Measurements from ENCODE around the gene FMR1NB. TPM values are rescaled to one million over a fixed set of nuclear protein-coding genes. Genes with fewer than 3 reads are reported as not detected.
A peak's percentile ranks its signal among the peaks of the same experiment; 100 is the strongest.

Gene FMR1NB
- total and polyA plus RNA-seq, 12 donors: not detected

DNA sequence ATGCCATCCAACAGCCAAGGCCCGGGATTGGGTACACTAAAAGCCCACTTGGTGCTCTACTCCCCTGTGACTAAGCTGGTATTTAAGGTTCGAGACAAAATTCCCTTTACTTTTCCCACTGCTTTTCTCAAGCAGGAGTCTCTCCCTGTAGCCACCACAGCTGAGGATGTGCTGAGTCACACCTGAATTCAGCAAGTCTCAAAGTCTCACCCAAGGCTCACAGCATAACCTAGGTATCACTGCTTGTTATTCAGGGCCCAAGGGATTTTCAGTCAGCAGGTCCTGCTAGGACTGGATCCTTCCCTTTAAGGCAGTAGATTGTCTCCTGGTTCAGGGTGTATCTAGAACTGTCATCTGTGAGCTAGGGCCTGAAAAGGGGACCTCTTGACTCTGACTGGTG, 39.2 kb downstream of the FMR1NB start:
- DNase-seq (no peak), ATAC-seq (no peak)
- Histone ChIP-seq H3K9me3 (peaks cover 0 to 9% (median 0%) of the 10 kb centered on the region in 11 donors), H3K4me1 (no peaks in the 10 kb centered on the region), H3K27me3 (no peaks in the 10 kb centered on the region), H3K36me3 (no peaks in the 10 kb centered on the region), H3K4me3 (no peak overlapping the region), H3K27ac (no peak overlapping the region)
- intact Hi-C loops (cut with DNase I): no loop called here
- TF ChIP-seq, protein P1, sequence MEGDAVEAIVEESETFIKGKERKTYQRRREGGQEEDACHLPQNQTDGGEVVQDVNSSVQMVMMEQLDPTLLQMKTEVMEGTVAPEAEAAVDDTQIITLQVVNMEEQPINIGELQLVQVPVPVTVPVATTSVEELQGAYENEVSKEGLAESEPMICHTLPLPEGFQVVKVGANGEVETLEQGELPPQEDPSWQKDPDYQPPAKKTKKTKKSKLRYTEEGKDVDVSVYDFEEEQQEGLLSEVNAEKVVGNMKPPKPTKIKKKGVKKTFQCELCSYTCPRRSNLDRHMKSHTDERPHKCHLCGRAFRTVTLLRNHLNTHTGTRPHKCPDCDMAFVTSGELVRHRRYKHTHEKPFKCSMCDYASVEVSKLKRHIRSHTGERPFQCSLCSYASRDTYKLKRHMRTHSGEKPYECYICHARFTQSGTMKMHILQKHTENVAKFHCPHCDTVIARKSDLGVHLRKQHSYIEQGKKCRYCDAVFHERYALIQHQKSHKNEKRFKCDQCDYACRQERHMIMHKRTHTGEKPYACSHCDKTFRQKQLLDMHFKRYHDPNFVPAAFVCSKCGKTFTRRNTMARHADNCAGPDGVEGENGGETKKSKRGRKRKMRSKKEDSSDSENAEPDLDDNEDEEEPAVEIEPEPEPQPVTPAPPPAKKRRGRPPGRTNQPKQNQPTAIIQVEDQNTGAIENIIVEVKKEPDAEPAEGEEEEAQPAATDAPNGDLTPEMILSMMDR (IDR thresholded peaks at IDR 0.05): no peak
- 66 to 84% methylated on average over 2 of the region's 2 CpGs for WGBS, 2 donors

DNA sequence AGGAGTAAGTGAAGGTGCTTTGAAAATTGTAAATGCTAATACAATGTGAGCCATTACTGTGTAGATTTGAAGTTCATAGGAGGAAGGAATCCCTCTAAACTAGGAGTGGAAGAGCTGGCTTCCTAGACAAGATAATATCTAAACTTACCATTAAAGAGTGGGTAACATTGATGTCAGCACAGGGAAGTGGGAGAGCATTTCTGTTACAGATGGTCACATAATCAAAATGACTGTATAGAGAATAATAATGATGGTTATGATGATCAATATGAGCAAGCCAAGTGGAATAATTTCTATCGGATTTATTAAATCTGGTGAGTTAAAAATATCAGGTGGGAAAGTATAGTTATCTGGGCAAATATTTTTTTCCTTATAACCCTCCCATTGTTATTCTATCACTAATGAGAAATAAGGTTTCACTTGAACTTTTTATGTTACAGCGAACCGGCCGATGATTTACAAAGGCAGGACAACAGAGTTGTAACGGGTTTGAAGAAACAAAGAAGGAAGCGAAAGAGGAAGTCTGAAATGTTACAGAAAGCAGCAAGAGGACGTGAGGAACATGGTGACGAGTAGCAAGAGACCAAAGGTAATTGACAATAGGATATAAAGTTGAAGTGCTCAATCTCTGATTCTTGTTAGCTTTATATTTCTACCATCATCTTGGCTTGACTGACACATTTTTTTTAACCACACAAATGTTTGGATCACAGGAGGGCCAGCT, 43.5 kb downstream of the FMR1NB start:
- no peaks in the 10 kb centered on the region for H3K27me3 ChIP-seq
- ATAC-seq: no peak
- no peaks in the 10 kb centered on the region for H3K4me1 ChIP-seq
- WGBS, 2 donors: 76 to 80% methylated on average over 8 of the region's 8 CpGs
- no peaks in the 10 kb centered on the region for H3K36me3 ChIP-seq
- intact Hi-C loops (cut with DNase I): no loop called here
- no peak overlapping the region for H3K4me3 ChIP-seq
- H3K9me3 ChIP-seq: no peaks in the 10 kb centered on the region
- TF ChIP-seq, protein P1 (IDR thresholded peaks at IDR 0.05): no peak
- no peak overlapping the region for H3K27ac ChIP-seq
- no peak for DNase-seq

DNA sequence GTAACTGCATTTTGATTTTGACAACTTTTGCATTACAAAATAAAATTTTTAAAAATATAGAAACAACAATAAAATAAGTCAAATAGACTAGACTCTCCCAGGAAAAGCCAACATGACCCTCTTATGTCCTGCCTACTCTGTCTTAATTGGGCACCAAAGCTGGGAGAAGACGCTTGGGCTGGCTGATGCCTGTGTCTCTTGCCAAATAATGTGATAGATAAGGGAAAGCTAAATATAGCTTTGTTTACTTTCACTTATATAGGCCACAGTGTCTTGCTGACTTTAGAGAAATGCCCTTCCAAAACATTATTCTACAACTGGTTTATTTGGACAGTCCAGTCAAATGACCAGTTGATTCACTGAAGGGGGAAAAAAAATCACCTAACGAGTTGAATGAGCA, 54.2 kb downstream of the FMR1NB start:
- TF ChIP-seq, protein P1 (IDR thresholded peaks at IDR 0.05): no peak
- H3K27me3 ChIP-seq: no peaks in the 10 kb centered on the region
- 21 to 35% methylated on average over 2 of the region's 2 CpGs for WGBS, 2 donors
- no peak overlapping the region for H3K4me3 ChIP-seq
- DNase-seq (no peak), ATAC-seq (peak in 7 of 8 donors; percentile 58 to 92 (median 78))
- H3K36me3 ChIP-seq: no peaks in the 10 kb centered on the region
- peak overlapping the region in 5 of 10 donors; percentile 22 to 62 (median 50) for H3K27ac ChIP-seq
- no peaks in the 10 kb centered on the region for H3K4me1 ChIP-seq
- no peaks in the 10 kb centered on the region for H3K9me3 ChIP-seq
- intact Hi-C loops (cut with DNase I): loop anchor here in 1 of 10 donors (10.0 kb wide), 1 partner anchor 121 kb away; the partner anchor contains the start of gene FMR1

DNA sequence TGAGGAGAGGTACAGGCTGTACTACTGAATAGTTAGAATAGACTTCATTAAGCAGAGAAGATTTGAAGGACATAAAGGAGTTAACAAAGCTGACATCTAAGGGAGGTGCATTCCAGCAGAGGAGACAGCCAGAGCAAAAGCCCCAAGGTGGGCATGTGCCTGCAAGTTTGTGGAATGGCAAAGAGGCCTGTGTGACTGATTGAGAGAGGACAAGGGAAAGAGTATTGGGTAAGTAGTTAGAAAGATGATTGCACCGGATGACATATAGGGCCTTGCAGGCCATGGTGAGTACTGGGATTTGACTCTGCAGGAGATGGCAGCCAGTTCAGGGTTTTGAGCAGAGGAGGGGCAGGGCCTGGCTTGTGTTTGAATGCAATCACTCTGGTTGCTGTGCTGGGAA, 55.9 kb downstream of the FMR1NB start:
- Histone ChIP-seq H3K9me3 (no peaks in the 10 kb centered on the region), H3K4me1 (no peaks in the 10 kb centered on the region), H3K36me3 (no peaks in the 10 kb centered on the region), H3K27me3 (no peaks in the 10 kb centered on the region), H3K27ac (no peak overlapping the region), H3K4me3 (no peak overlapping the region)
- DNase-seq (no peak), ATAC-seq (no peak)
- intact Hi-C loops (cut with DNase I): loop anchor here in 1 of 10 donors (10.0 kb wide), 1 partner anchor 122 kb away; the partner anchor contains the start of gene FMR1
- 73 to 80% methylated on average over 1 of the region's 1 CpG for WGBS, 2 donors
- TF ChIP-seq, protein P1 (IDR thresholded peaks at IDR 0.05): no peak
